ENCODE results near the gene LPCAT1.

GRCh38 chr5:1504617-1505016 lies 19.1 kb downstream of the LPCAT1 start:
- TF ChIP-seq, protein P1, sequence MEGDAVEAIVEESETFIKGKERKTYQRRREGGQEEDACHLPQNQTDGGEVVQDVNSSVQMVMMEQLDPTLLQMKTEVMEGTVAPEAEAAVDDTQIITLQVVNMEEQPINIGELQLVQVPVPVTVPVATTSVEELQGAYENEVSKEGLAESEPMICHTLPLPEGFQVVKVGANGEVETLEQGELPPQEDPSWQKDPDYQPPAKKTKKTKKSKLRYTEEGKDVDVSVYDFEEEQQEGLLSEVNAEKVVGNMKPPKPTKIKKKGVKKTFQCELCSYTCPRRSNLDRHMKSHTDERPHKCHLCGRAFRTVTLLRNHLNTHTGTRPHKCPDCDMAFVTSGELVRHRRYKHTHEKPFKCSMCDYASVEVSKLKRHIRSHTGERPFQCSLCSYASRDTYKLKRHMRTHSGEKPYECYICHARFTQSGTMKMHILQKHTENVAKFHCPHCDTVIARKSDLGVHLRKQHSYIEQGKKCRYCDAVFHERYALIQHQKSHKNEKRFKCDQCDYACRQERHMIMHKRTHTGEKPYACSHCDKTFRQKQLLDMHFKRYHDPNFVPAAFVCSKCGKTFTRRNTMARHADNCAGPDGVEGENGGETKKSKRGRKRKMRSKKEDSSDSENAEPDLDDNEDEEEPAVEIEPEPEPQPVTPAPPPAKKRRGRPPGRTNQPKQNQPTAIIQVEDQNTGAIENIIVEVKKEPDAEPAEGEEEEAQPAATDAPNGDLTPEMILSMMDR (IDR thresholded peaks at IDR 0.05 in 2 of 3, conservative IDR thresholded peaks at IDR 0.05 in 1 of 3; ENCODE audit: borderline replicate concordance in 1 of 3, insufficient read depth in 1 of 3, low read depth in 2 of 3, low read length in 2 of 3), result no peak
- no peak for TF ChIP-seq CEBPB (IDR thresholded peaks at IDR 0.05; ENCODE audit: low read depth)
- TF ChIP-seq RAD21 (IDR thresholded peaks at IDR 0.05; ENCODE audit: low read depth), result no peak
- TF ChIP-seq POLR2A (IDR thresholded peaks at IDR 0.05; ENCODE audit: borderline replicate concordance, extremely low read depth, insufficient read depth, insufficient read length), result no peak

Data from HCT116 (cell line).